ENCODE results near the gene ITPKB. TPM values are rescaled to one million over a fixed set of nuclear protein-coding genes. Genes with fewer than 3 reads are reported as not detected.

The ITPKB gene
- polyA plus RNA-seq, 1 experiment: 2.8 TPM

- no peak for TF ChIP-seq CTCF (IDR thresholded peaks at IDR 0.05; ENCODE audit: low read depth, low read length)
- POLR2A ChIA-PET: no interaction called here
- Histone ChIP-seq H3K27ac (ENCODE audit: low read depth, low read length) (no peak overlapping the region), H3K4me3 (ENCODE audit: low read depth, low read length) (no peak overlapping the region), H3K9me3 (ENCODE audit: control insufficient read depth, insufficient read depth, low read length) (no peaks in the 10 kb centered on the region), H3K27me3 (ENCODE audit: control insufficient read depth, insufficient read depth, low read length) (peaks cover 6% of the 10 kb centered on the region)
- CTCF ChIA-PET: no interaction called here
- no peak for DNase-seq (ENCODE audit: low read depth, low spot score)
These were observed 27.5 kb upstream of the ITPKB start for GRCh38 chr1:226766565-226766964.

- Histone ChIP-seq H3K4me3 (ENCODE audit: low read depth, low read length) (no peak overlapping the region), H3K27me3 (ENCODE audit: control insufficient read depth, insufficient read depth, low read length) (peaks cover 3% of the 10 kb centered on the region), H3K9me3 (ENCODE audit: control insufficient read depth, insufficient read depth, low read length) (no peaks in the 10 kb centered on the region), H3K27ac (ENCODE audit: low read depth, low read length) (no peak overlapping the region)
- CTCF ChIA-PET: no interaction called here
- no peak for TF ChIP-seq CTCF (IDR thresholded peaks at IDR 0.05; ENCODE audit: low read depth, low read length)
- POLR2A ChIA-PET: interaction anchor here (0.5 to 1.0 kb wide), 3 partner anchors 20 to 252 kb away, joined by 3 to 4 read pairs (median 3); no protein-coding TSS in a partner anchor
- DNase-seq (ENCODE audit: low read depth, low spot score): no peak
These were observed 25.5 kb upstream of the ITPKB start for GRCh38 chr1:226764533-226764932.

- Histone ChIP-seq H3K27me3 (ENCODE audit: control insufficient read depth, insufficient read depth, low read length) (peaks cover 3% of the 10 kb centered on the region), H3K4me3 (ENCODE audit: low read depth, low read length) (no peak overlapping the region), H3K9me3 (ENCODE audit: control insufficient read depth, insufficient read depth, low read length) (no peaks in the 10 kb centered on the region), H3K27ac (ENCODE audit: low read depth, low read length) (no peak overlapping the region)
- peak; percentile 60 for DNase-seq (ENCODE audit: low read depth, low spot score)
- ChIA-PET CTCF (no interaction called here), POLR2A (interaction anchor here (0.5 to 1.0 kb wide), 3 partner anchors 20 to 251 kb away, joined by 3 to 4 read pairs (median 3); no protein-coding TSS in a partner anchor)
- no peak for TF ChIP-seq CTCF (IDR thresholded peaks at IDR 0.05; ENCODE audit: low read depth, low read length)
These were observed 24.8 kb upstream of the ITPKB start for GRCh38 chr1:226763905-226764264.

GRCh38 chr1:226762988-226763904, 24.2 kb upstream of the ITPKB start:
- DNase-seq (ENCODE audit: low read depth, low spot score): no peak
- H3K9me3 ChIP-seq (ENCODE audit: control insufficient read depth, insufficient read depth, low read length): no peaks in the 10 kb centered on the region
- peaks cover 3% of the 10 kb centered on the region for H3K27me3 ChIP-seq (ENCODE audit: control insufficient read depth, insufficient read depth, low read length)
- POLR2A ChIA-PET: interaction anchor here (1.0 kb wide), 1 partner anchor 51 kb away, joined by 3 read pairs; no protein-coding TSS in a partner anchor
- no peak overlapping the region for H3K4me3 ChIP-seq (ENCODE audit: low read depth, low read length)
- no peak overlapping the region for H3K27ac ChIP-seq (ENCODE audit: low read depth, low read length)
- no peak for TF ChIP-seq CTCF (IDR thresholded peaks at IDR 0.05; ENCODE audit: low read depth, low read length)
- CTCF ChIA-PET: no interaction called here

GRCh38 chr1:226762055-226762454, 23.0 kb upstream of the ITPKB start:
- ChIA-PET POLR2A (no interaction called here), CTCF (interaction anchor here (1.1 kb wide), 1 partner anchor 136 kb away, joined by 4 read pairs; no protein-coding TSS in a partner anchor)
- Histone ChIP-seq H3K9me3 (ENCODE audit: control insufficient read depth, insufficient read depth, low read length) (no peaks in the 10 kb centered on the region), H3K4me3 (ENCODE audit: low read depth, low read length) (no peak overlapping the region), H3K27ac (ENCODE audit: low read depth, low read length) (no peak overlapping the region), H3K27me3 (ENCODE audit: control insufficient read depth, insufficient read depth, low read length) (peaks cover 3% of the 10 kb centered on the region)
- no peak for TF ChIP-seq CTCF (IDR thresholded peaks at IDR 0.05; ENCODE audit: low read depth, low read length)
- no peak for DNase-seq (ENCODE audit: low read depth, low spot score)
